ENCODE results near the gene KIAA0232. TPM values are rescaled to one million over a fixed set of nuclear protein-coding genes. Genes with fewer than 3 reads are reported as not detected.

The KIAA0232 gene
- polyA plus RNA-seq, 1 donor (not counting 4 experiments of a cell fraction or from before 2014, with no cell fraction given) = 10.0 TPM

- Histone ChIP-seq H3K27ac (ENCODE audit: control insufficient read depth, insufficient read depth, low read length) (no peak overlapping the region), H3K4me2 (ENCODE audit: control insufficient read depth, extremely low read depth, insufficient read depth, low read depth, low read length) (no peak overlapping the region), H3K4me1 (ENCODE audit: control insufficient read depth, extremely low read depth, insufficient read depth, low read length) (peaks cover 15% of the 10 kb centered on the region), H3K27me3 (ENCODE audit: control insufficient read depth, extremely low read depth, insufficient read depth, low read length) (peaks cover 8% of the 10 kb centered on the region), H3K4me3 (ENCODE audit: control insufficient read depth in 2 of 3, extremely low read depth in 1 of 3, insufficient read depth in 2 of 3, low read depth in 1 of 3, low read length in 3 of 3) (no peak overlapping the region), H2AFZ (ENCODE audit: control insufficient read depth, low read length) (no peak overlapping the region), H3K36me3 (ENCODE audit: control insufficient read depth in 2 of 2, extremely low read depth in 1 of 2, insufficient read depth in 2 of 2, low read length in 2 of 2) (no peaks in the 10 kb centered on the region), H3K9ac (ENCODE audit: control insufficient read depth, extremely low read depth, insufficient read depth, low read length) (no peak overlapping the region), H3K79me2 (ENCODE audit: control insufficient read depth, insufficient read depth, low read length) (no peaks in the 10 kb centered on the region), H3K9me1 (ENCODE audit: control insufficient read depth, extremely low read depth, insufficient read depth, low read length) (no peaks in the 10 kb centered on the region), H3K9me3 (ENCODE audit: control insufficient read depth, low read depth, low read length) (no peaks in the 10 kb centered on the region), H4K20me1 (ENCODE audit: control insufficient read depth, extremely low read depth, insufficient read depth, low read length) (no peaks in the 10 kb centered on the region)
- TF ChIP-seq EZH2 (IDR thresholded peaks at IDR 0.05; ENCODE audit: low read length) = no peak
- TF ChIP-seq, protein P1, sequence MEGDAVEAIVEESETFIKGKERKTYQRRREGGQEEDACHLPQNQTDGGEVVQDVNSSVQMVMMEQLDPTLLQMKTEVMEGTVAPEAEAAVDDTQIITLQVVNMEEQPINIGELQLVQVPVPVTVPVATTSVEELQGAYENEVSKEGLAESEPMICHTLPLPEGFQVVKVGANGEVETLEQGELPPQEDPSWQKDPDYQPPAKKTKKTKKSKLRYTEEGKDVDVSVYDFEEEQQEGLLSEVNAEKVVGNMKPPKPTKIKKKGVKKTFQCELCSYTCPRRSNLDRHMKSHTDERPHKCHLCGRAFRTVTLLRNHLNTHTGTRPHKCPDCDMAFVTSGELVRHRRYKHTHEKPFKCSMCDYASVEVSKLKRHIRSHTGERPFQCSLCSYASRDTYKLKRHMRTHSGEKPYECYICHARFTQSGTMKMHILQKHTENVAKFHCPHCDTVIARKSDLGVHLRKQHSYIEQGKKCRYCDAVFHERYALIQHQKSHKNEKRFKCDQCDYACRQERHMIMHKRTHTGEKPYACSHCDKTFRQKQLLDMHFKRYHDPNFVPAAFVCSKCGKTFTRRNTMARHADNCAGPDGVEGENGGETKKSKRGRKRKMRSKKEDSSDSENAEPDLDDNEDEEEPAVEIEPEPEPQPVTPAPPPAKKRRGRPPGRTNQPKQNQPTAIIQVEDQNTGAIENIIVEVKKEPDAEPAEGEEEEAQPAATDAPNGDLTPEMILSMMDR (optimal IDR thresholded peaks at IDR 0.05 in 1 of 3, IDR thresholded peaks at IDR 0.05 in 1 of 3, conservative IDR thresholded peaks at IDR 0.05 in 1 of 3; ENCODE audit: extremely low read depth in 1 of 3, insufficient read depth in 2 of 3, low read length in 3 of 3) = peak in 2 of 3 experiments; percentile 52 to 56
- DNase-seq (ENCODE audit: low read depth, low spot score) (peak; percentile 13), FAIRE-seq (no peak)
- dilution Hi-C loops (cut with MboI; ENCODE audit: extremely low pct_ligation_motif_present, low sequenced_read_pairs) = no loop called here
These were observed 125.2 kb downstream of the KIAA0232 start for GRCh38 chr4:6907658-6908191.

DNA sequence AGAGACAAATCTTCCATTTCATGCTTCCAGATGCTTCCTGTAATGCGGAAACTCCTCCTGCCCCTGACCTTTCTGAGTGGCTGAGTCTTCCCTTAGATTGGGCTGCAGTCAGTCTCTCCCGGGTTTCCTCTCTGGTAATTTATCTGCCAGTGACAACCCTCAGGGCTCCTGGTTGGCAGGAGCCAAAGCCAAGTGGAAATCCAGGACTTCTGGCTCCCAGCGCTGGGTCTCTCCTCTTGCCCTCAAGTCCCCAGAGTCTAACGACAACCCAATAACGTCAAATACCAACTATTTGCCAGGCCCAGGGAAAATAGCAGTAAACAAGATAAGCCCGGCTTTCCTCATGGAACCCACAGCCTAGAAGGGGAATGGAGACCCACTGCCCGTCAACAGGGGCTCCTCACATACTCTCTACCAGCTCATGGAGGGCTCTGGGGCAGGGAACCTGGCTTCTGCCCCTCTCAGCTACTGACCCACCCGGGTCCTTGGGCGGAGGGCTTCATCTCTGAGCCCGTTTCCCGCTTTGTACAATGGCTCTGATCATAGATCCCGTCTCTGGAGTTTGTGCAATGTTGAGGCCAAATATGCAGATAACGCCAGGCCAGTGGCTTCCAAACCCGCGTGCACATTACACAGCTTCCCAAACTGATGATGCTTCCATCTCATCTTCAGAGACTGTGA, 126.0 kb downstream of the KIAA0232 start:
- Histone ChIP-seq H3K27ac (ENCODE audit: control insufficient read depth, insufficient read depth, low read length) (peak overlapping the region; percentile 71), H3K9me1 (ENCODE audit: control insufficient read depth, extremely low read depth, insufficient read depth, low read length) (no peaks in the 10 kb centered on the region), H3K9ac (ENCODE audit: control insufficient read depth, extremely low read depth, insufficient read depth, low read length) (peak overlapping the region; percentile 83), H4K20me1 (ENCODE audit: control insufficient read depth, extremely low read depth, insufficient read depth, low read length) (no peaks in the 10 kb centered on the region), H2AFZ (ENCODE audit: control insufficient read depth, low read length) (peak overlapping the region; percentile 14), H3K9me3 (ENCODE audit: control insufficient read depth, low read depth, low read length) (no peaks in the 10 kb centered on the region), H3K36me3 (ENCODE audit: control insufficient read depth in 2 of 2, extremely low read depth in 1 of 2, insufficient read depth in 2 of 2, low read length in 2 of 2) (no peaks in the 10 kb centered on the region), H3K79me2 (ENCODE audit: control insufficient read depth, insufficient read depth, low read length) (no peaks in the 10 kb centered on the region), H3K4me3 (ENCODE audit: control insufficient read depth in 2 of 3, extremely low read depth in 1 of 3, insufficient read depth in 2 of 3, low read depth in 1 of 3, low read length in 3 of 3) (peak overlapping the region; percentile 58 to 78 (median 64)), H3K4me2 (ENCODE audit: control insufficient read depth, extremely low read depth, insufficient read depth, low read depth, low read length) (peak overlapping the region; percentile 76), H3K4me1 (ENCODE audit: control insufficient read depth, extremely low read depth, insufficient read depth, low read length) (peaks cover 15% of the 10 kb centered on the region), H3K27me3 (ENCODE audit: control insufficient read depth, extremely low read depth, insufficient read depth, low read length) (peaks cover 8% of the 10 kb centered on the region)
- TF ChIP-seq EZH2 (IDR thresholded peaks at IDR 0.05; ENCODE audit: low read length) = no peak
- TF ChIP-seq, protein P1 (optimal IDR thresholded peaks at IDR 0.05 in 1 of 3, IDR thresholded peaks at IDR 0.05 in 1 of 3, conservative IDR thresholded peaks at IDR 0.05 in 1 of 3; ENCODE audit: extremely low read depth in 1 of 3, insufficient read depth in 2 of 3, low read length in 3 of 3) = no peak
- DNase-seq (ENCODE audit: low read depth, low spot score) (no peak), FAIRE-seq (no peak)
- dilution Hi-C loops (cut with MboI; ENCODE audit: extremely low pct_ligation_motif_present, low sequenced_read_pairs) = no loop called here

Measured in keratinocyte (primary cell).